ENCODE results near the gene HRG.

DNA sequence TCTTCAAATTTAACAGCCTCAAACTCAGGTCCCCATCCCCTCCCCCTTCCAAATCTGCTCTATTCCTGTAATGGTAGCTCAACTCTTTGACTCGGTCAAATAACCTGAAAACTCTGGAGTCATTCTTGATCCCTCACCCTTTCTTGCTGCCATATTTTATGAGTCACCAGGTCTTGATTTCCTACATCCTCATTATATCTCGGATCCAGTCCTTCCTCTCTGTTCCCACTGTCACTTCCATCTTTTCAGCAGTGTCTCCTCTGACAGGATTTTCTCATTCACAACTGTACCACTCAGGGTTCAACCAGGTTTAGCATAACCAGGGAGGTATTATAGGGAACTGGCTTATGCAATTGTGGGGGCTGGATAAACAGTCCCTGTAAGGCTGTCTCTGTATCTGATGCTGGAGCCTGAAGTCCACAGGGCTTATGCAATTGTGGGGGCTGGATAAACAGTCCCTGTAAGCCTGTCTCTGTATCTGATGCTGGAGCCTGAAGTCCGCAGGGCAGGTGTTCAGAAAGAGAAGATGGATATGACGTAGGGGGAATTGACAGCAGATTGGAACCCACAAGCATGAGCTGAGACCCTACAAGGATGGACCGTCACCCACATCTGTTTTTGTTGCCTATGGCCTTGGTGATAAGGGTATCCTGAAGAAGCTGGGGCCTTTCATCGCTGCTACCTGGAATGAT is 34.7 kb upstream of the HRG start:
- TF ChIP-seq POLR2A (IDR thresholded peaks at IDR 0.05) (no peak), POLR2AphosphoS5 (IDR thresholded peaks at IDR 0.05) (no peak)
- TF ChIP-seq, protein P1, sequence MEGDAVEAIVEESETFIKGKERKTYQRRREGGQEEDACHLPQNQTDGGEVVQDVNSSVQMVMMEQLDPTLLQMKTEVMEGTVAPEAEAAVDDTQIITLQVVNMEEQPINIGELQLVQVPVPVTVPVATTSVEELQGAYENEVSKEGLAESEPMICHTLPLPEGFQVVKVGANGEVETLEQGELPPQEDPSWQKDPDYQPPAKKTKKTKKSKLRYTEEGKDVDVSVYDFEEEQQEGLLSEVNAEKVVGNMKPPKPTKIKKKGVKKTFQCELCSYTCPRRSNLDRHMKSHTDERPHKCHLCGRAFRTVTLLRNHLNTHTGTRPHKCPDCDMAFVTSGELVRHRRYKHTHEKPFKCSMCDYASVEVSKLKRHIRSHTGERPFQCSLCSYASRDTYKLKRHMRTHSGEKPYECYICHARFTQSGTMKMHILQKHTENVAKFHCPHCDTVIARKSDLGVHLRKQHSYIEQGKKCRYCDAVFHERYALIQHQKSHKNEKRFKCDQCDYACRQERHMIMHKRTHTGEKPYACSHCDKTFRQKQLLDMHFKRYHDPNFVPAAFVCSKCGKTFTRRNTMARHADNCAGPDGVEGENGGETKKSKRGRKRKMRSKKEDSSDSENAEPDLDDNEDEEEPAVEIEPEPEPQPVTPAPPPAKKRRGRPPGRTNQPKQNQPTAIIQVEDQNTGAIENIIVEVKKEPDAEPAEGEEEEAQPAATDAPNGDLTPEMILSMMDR (IDR thresholded peaks at IDR 0.05): no peak

Measured in gastroesophageal sphincter (tissue), 3 donors.